HG02798 (cell line): Measurements from ENCODE around the gene TLR9.
"Not testable (repeated sequence)": the region's sequence is repeated elsewhere in the genome, so short reads cannot be mapped to it uniquely, and the experiment has no call there.

ENCODE experiments used
- ATAC-seq: cut with Tn5 transposase; IDR thresholded peaks from one replicate; pipeline ENCODE4 v1.9.1; 2021; ENCODE audit warnings: mild to moderate bottlenecking; ENCODE audit not compliant: unreplicated experiment, poor library complexity

TLR9 gene

GRCh38 chr3:52225452-52226228 lies at the start of gene TLR9:
TLR9 (minus strand) TSS chr3:52225645; CDS start chr3:52225529, 116 bp downstream.
- peak; percentile 79 for ATAC-seq

GRCh38 chr3:52274781-52275180 lies 49.3 kb upstream of the TLR9 start:
- ATAC-seq: not testable (repeated sequence)

GRCh38 chr3:52272831-52273230 lies 47.4 kb upstream of the TLR9 start:
- no peak for ATAC-seq

GRCh38 chr3:52272172-52272571 lies 46.7 kb upstream of the TLR9 start:
- not testable (repeated sequence) for ATAC-seq

- ATAC-seq: no peak
Measured at GRCh38 chr3:52270252-52270754, 44.9 kb upstream of the TLR9 start.

GRCh38 chr3:52269776-52270175 lies 44.3 kb upstream of the TLR9 start:
- ATAC-seq: no peak

GRCh38 chr3:52268036-52268435 lies 42.6 kb upstream of the TLR9 start:
- ATAC-seq: no peak

- ATAC-seq: no peak
Measured at GRCh38 chr3:52265387-52265786, 39.9 kb upstream of the TLR9 start.

GRCh38 chr3:52262447-52262846 lies 37.0 kb upstream of the TLR9 start:
- no peak for ATAC-seq

- no peak for ATAC-seq
Measured at GRCh38 chr3:52259448-52259847, 34.0 kb upstream of the TLR9 start.

- no peak for ATAC-seq
Measured at GRCh38 chr3:52259035-52259434, 33.6 kb upstream of the TLR9 start.

GRCh38 chr3:52257911-52258310 lies 32.5 kb upstream of the TLR9 start:
- no peak for ATAC-seq

- no peak for ATAC-seq
Measured at GRCh38 chr3:52256622-52257021, 31.2 kb upstream of the TLR9 start.

GRCh38 chr3:52256159-52256558 lies 30.7 kb upstream of the TLR9 start:
- no peak for ATAC-seq

- ATAC-seq: no peak
Measured at GRCh38 chr3:52254608-52255007, 29.2 kb upstream of the TLR9 start.

- peak; percentile 95 for ATAC-seq
Measured at GRCh38 chr3:52253314-52254304, 28.2 kb upstream of the TLR9 start.

GRCh38 chr3:52250122-52250521 lies 24.7 kb upstream of the TLR9 start:
- ATAC-seq: no peak

- ATAC-seq: no peak
Measured at GRCh38 chr3:52249683-52250082, 24.2 kb upstream of the TLR9 start.

GRCh38 chr3:52248816-52249547 lies 23.5 kb upstream of the TLR9 start:
- no peak for ATAC-seq

GRCh38 chr3:52248165-52248541 lies 22.7 kb upstream of the TLR9 start:
- ATAC-seq: no peak
